Activated T-cell treated with anti-CD3 and anti-CD28 coated beads for 4 hours (primary cell): Measurements from ENCODE around the gene IGF1R.

Source experiments
- DNase-seq: peaks from one replicate; pipeline ENCODE4 v3.0.0-alpha.2; 2020

The IGF1R gene

GRCh38 chr15:98803228-98804056, 155.1 kb downstream of the IGF1R start:
- no peak for DNase-seq

DNA sequence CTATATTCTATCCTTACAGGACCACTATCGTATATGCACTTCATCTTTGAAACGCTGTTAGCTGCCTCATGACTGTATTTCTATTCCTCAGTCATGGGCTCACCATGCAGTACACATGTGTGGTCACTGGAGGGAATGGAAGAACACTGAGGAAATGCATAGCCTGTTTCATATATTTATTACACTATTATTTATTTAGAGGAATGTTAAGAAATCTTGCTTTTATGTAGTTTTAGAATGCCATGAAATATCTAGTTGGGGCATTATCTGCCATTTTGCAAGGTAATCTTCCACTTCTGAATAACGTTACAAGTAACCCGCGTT, 155.7 kb downstream of the IGF1R start:
- DNase-seq: no peak

DNA sequence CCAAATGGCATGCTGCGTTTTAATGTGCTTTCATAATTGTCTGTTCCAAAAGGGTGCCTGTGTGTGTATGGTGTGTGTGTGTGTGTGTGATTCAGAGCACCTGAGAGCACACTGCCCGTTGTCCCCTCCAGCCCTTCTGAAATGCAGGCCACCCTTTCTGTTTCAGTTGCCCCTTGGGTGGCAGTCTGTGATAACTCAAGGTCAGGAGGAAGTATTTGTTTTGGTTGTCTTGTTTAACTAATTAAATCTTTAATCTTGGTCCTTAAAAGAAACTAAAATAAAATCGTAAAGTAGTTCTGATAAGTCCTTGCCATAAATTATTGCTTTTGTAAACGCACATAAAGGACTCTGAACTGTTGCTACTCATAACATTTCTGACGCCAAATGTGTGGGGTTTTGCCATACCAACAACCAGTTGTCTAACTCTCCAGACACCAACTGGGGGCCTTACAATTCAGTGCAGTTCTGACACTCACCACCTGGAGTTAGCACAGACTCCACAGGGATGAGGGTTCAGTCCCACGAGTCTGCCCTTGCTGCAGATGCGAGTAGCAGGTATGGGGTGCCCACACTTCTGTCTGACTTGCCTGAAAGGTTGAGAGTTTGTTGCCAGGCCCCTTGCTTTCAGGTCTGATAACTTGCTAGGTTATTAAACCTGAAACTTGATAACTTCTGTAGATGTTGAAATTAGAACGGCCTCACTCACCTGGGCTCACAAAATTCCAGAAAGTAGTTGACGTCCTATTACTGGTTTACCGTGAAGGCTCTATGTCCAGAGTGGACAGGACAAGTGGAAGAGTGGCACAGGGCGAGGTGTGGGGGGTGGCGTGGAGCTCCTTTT, 157.3 kb downstream of the IGF1R start:
- no peak for DNase-seq

- DNase-seq: no peak
These were observed 158.0 kb downstream of the IGF1R start for GRCh38 chr15:98806275-98806895.

DNA sequence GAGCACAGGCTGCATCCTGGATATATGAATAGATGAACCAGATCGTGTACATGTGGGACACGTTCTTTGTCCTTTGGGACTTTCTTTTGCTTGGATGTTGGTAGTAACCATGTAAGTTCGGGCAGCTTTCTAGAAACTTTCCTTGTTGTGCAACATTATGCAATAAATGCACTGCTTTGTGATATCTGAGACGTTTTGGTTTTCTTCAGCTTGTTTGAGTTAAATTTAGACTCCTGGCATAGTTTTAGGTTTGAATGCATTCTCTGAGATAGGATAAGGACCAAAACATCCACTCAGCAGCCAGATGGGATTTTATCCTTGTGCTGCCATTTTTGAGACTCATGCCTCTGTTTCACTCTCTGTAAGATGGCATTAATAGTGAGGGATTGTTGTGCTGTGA, 158.9 kb downstream of the IGF1R start:
- no peak for DNase-seq

GRCh38 chr15:98809273-98809672, 160.9 kb downstream of the IGF1R start:
- no peak for DNase-seq

DNA sequence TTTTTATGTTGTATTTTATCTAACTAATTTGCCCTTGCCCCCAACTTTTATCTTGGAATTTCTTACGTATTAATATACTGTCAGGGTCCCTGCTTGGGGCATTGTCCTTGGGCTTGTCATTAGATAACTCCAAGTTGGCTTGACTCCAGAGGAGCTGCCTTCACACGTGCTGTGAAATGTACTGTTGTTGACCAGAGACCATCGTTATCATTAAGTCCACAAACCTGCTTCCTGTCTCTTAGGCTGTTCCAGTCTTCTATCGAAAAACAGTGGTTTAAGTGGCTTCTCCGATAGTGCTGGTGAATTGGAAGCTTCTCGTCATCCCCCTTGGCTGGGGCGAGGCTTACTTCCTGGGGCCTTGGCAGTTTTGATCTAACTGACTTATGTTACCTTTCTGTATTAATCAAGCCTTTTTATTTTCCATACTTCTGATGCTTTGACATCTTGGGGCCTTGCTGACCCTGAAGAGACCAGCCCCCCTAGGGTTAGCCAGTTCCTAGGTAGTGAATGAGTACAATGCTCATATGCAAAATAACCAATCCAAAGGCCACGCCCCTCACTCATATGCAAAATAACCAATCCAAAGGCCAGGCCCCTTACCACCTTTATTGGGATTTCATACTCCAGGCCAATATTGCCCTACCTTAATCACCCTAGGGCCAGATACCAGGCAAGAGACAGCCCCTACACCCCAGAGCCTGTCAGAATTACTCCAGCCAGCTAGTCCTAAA, 164.5 kb downstream of the IGF1R start:
- DNase-seq: no peak

DNA sequence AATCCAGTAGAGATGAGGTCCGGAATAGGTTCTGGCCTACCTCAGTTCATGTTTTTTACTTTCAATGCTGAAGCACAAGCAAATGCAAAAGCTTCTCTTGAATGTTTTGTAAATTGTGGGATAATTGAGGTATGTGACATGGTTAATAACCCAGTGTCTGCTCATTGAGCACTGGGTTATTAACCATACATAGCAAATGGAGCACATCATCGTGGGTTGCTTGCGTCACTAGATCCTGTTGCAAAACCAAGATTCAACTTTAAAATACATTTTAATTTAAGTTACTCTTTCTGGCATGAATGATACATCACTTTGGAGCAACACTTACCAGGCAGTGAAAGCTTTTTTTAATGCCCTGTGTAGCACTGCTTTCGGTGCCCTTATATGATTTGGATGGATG, 165.6 kb downstream of the IGF1R start:
- no peak for DNase-seq

DNA sequence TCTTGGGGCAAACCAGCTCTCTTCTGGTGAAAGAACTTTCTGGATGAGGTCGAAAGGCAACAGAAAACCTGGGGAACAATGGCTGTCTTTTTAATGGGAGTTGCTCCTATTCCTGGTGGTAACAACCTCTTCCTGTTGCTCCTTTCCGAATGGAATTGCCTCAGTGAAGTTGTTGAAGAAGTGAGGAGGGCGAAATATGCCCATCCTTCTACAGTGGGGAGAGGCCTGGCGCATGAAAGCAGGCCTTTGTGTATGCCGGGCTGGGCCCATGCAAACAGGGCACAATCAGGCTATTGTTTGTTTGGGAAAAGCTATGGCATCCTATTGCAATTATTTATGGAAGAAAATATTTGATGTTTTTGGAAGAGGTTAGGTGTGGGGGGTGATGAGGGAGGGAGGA, 166.9 kb downstream of the IGF1R start:
- DNase-seq: no peak

DNA sequence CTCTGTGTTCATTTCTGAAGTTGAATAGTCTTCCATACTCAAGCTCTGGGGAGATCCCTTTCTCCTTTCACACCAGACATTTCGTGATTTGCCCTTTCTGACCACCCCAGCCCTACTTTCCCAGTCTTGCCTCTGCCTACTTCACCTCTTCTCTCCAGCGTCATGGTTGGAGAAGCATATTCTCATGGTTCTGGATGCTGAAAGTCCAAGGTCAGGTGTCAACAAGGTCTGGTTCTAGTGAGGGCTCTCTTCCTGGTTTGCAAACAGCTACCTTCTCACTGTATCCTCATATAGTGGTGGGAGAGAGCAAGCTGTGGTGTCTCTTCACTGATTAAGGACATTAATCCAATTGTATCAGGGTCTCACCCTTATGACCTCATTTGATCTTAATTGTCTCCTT, 169.4 kb downstream of the IGF1R start:
- DNase-seq: no peak

GRCh38 chr15:98823012-98823458, 174.7 kb downstream of the IGF1R start:
- DNase-seq: no peak

- no peak for DNase-seq
These were observed 175.3 kb downstream of the IGF1R start for GRCh38 chr15:98823616-98824015.

DNA sequence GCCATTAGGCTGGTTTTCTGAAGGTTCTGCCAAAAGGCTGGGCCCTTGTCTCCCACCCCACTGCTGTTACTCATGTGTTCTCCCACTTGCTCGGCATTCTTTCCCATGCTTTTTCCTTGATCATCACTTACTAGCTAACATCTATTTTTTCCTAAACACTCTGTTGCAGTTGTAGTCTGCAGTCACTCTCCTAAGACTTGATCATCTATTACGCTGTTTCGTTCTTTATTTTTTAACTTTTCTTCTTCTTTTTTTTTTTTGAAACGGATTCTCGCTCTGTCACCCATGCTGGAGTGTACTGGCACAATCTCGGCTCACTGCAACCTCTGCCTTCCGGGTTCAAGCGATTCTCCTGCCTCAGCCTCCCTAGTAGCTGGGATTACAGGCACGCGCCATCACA, 176.3 kb downstream of the IGF1R start:
- no peak for DNase-seq

- DNase-seq: no peak
These were observed 178.3 kb downstream of the IGF1R start for GRCh38 chr15:98826658-98827057.

- DNase-seq: no peak
These were observed 178.9 kb downstream of the IGF1R start for GRCh38 chr15:98827217-98827616.

DNA sequence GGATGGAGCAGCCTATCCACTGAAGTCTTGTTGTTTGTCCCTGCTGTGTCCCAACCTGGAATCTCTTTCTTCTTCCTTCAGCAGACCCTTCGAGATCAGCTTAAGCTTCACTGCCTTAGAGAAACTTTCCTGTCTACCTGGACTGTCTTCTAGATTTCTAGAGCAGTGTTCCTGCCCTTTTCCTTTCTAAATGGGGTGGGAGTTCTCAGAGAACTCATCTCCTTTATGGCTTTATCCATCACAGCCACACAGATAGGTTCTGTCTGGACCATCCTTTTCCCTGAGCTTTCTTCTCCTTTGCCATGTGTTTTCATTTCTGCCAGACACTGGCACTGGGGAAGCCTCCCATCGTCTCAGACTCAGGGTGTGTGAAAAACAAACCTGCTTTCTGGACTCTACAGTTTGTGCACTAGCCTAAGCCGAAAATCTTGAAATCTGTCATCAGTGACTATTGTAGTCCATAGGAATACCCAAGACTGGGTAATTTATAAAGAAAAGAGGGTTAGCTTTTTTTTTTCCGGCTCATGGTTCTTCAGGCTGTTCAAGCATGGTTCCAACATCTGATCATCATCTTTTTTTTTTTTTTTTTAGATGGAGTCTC, 181.8 kb downstream of the IGF1R start:
- DNase-seq: no peak

DNA sequence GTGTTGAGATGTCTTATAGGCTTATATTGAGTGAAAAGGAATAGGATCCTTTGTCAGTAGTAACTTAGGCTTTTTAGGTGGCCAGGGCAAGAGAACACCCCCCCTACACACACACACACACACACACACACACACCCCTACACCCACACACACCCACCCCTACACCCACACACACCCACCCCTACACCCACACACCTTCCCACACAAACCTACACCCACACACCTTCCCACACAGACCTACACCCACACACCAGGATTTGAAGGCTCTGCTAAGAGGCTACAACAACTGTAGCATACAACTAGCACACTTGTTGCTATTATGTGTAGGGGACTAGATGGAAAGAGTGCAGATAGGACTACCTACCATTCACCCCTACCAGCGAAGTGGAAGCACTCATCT, 186.6 kb downstream of the IGF1R start:
- DNase-seq: no peak

GRCh38 chr15:98835876-98836275, 187.5 kb downstream of the IGF1R start:
- DNase-seq: no peak

DNA sequence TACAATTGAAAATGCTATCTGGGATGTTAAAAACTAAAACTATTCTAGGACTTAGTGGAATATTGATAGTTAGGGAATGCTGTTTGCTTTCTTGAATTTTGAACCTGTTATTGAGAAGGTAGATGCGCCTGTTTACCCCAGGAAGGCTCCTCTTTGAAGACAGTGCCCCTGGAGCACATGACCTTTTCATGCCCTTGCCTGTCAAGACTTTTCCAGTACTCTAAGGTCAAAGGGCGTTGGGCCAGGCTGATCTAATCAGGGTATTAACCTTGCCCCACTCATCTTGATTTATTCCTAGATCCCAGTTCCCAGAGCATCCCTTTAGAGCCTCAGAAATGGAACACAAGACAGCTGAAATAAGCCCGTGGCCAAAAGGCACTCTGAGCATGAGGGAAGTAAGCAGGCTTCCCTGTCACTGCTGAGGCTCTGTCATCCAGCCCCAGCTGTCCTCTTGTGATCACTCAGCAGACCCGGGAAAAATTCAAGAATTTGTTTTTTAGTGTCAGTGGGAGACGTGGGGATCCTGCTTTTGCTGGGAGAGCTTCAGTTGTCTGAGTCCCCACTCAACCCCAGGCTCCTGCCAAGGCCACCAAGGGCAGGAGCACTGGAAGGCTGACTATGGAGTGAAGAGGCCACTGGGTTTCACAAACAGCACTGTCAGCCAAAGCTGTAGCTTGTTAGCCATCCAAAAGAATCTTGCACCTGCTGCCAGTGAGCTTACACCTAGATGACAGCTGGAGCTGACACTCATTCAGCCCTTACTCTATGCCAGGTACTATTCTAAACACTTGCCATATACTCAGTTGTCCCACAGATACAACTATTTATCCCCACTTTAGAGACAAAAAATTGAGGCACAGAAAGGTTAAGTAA, 190.3 kb downstream of the IGF1R start:
- DNase-seq: no peak

DNA sequence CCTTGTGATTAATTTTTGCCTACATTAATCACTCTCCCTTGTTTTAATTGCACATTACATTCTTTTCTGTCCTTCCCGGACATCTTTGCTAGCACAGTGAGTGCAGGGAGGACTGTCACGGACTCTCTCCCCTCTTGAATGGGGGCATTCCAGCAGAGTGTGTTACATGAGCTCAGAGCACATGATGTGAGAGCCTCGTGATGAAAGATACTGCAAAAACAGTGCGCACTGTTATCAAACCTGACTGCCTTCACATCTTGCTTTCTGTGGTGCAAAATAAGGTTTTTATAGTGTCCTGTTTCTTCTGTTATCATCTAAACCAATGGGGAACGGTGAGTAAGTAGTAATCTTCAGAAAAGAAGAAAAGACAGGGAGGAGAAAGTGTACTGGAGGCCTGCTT, 191.7 kb downstream of the IGF1R start:
- DNase-seq: no peak

DNA sequence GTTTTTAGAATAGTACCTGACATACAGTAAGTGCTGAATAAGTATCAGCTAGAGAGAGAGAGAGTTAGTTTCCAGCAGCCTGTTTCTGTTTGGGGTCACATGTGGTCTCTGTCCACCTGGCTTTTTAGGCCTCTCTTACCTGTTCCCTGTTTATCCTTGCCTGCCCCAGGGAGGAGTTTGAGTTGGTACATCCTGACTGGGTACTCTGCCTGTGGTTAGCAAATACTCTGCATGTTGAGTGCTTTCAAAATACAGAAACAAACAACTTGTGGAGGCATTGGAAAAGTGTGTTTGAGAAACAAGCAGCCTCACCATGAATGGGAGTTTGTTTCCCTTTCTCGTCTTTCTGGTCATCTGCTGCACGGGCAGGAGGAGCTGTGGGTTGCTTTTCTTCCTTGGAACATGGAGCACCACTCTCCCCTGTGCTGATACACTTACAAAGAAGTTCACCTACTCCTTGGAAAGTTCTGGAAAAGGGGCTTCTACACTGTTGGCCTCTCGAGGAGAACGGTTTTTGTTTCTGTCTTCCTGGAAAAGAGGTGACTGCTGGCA, 193.2 kb downstream of the IGF1R start:
- DNase-seq: no peak
